Measurements from ENCODE around the gene AP3B1.

- TF ChIP-seq CTCF (IDR thresholded peaks at IDR 0.05; ENCODE audit: extremely low read depth in 1 of 2, insufficient read depth in 1 of 2, low read depth in 1 of 2, low read length in 2 of 2) (no peak), POLR2A (IDR thresholded peaks at IDR 0.05; ENCODE audit: low read depth, low read length) (no peak), POLR2AphosphoS5 (IDR thresholded peaks at IDR 0.05; ENCODE audit: insufficient read depth, low read depth, low read length) (no peak), JUN (IDR thresholded peaks at IDR 0.05; ENCODE audit: borderline replicate concordance, insufficient read depth, insufficient read length, low read depth) (no peak), MYC (IDR thresholded peaks at IDR 0.05; ENCODE audit: low read depth, low read length) (no peak), EZH2 (IDR thresholded peaks at IDR 0.05; ENCODE audit: borderline replicate concordance, low read depth, low read length, severe bottlenecking) (no peak), MAX (IDR thresholded peaks at IDR 0.05; ENCODE audit: insufficient read depth, insufficient read length) (no peak), FOS (IDR thresholded peaks at IDR 0.05; ENCODE audit: borderline replicate concordance, insufficient read depth, low read length) (no peak), GATA2 (IDR thresholded peaks at IDR 0.05; ENCODE audit: insufficient read depth, insufficient read length, low read depth, low read length) (no peak)
These were observed 157.2 kb downstream of the AP3B1 start for GRCh38 chr5:78137290-78137689.

Measured in endothelial cell of umbilical vein (primary cell).